ENCODE data around the gene SARS2. TPM values are rescaled to one million over a fixed set of nuclear protein-coding genes. Genes with fewer than 3 reads are reported as not detected.

SARS2 gene
- total RNA-seq, 1 donor from 2014 or later = 32.3 TPM

DNA sequence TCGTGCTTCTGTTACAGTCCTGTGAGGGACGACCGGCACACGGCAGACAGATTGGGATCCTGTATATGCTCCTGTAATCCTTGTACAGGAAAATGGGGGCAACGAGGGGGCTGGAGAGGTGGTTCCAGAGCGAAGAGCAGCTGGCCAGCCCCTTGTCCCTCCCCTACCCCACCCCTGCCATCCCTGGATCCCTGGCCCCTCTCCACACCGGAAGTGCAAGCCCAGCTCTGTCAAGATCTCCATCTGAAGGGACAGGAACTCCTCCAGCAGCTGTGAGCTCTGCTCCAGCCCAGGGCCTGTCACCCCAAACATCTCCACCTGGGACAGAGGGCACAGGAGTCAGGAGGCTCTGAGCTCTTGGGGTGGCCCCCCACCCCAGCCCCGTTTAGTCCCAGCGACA is 13.0 kb downstream of the SARS2 start:
- TF ChIP-seq, protein P1, sequence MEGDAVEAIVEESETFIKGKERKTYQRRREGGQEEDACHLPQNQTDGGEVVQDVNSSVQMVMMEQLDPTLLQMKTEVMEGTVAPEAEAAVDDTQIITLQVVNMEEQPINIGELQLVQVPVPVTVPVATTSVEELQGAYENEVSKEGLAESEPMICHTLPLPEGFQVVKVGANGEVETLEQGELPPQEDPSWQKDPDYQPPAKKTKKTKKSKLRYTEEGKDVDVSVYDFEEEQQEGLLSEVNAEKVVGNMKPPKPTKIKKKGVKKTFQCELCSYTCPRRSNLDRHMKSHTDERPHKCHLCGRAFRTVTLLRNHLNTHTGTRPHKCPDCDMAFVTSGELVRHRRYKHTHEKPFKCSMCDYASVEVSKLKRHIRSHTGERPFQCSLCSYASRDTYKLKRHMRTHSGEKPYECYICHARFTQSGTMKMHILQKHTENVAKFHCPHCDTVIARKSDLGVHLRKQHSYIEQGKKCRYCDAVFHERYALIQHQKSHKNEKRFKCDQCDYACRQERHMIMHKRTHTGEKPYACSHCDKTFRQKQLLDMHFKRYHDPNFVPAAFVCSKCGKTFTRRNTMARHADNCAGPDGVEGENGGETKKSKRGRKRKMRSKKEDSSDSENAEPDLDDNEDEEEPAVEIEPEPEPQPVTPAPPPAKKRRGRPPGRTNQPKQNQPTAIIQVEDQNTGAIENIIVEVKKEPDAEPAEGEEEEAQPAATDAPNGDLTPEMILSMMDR (conservative IDR thresholded peaks at IDR 0.05) = no peak
- Mint-ChIP-seq H3K9me3 (no peaks in the 10 kb centered on the region), H3K27me3 (no peaks in the 10 kb centered on the region), H3K36me3 (peaks cover 10% of the 10 kb centered on the region), H3K27ac (no peak overlapping the region), H3K4me3 (no peak overlapping the region), H3K4me1 (ENCODE audit: unreplicated experiment) (peaks cover 3% of the 10 kb centered on the region)
- no peak for DNase-seq (ENCODE audit: extremely low spot score, unreplicated experiment)

- DNase-seq (ENCODE audit: extremely low spot score, unreplicated experiment) = no peak
- peaks cover 3% of the 10 kb centered on the region for H3K36me3 Mint-ChIP-seq
- no peaks in the 10 kb centered on the region for H3K27me3 Mint-ChIP-seq
- H3K4me3 Mint-ChIP-seq = no peak overlapping the region
- no peaks in the 10 kb centered on the region for H3K9me3 Mint-ChIP-seq
- peaks cover 3% of the 10 kb centered on the region for H3K4me1 Mint-ChIP-seq (ENCODE audit: unreplicated experiment)
- TF ChIP-seq, protein P1 (conservative IDR thresholded peaks at IDR 0.05) = no peak
- no peak overlapping the region for H3K27ac Mint-ChIP-seq
Measured at GRCh38 chr19:38915329-38916321, 14.9 kb downstream of the SARS2 start.

DNA sequence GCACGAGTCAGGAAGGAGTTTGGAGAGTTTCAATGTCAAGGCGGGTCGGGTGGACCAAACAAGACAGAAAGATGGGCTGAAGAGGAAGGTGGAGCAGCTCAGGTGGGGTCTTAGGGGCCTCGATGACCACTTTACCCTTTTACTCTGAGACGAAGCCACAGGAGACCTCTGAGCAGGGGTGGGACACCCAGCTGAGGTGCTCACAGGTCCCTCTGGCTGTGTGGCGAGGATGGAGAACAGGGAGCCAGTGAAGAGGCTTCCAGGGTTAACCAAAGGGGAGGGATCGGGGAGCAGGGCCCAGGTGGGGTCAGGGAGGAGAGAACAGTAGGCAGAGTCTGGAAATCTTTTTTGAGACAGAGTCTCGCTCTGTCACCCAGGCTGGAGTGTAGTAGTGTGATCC is 16.6 kb downstream of the SARS2 start:
- Mint-ChIP-seq H3K9me3 (no peaks in the 10 kb centered on the region), H3K27ac (no peak overlapping the region), H3K4me1 (ENCODE audit: unreplicated experiment) (no peaks in the 10 kb centered on the region), H3K36me3 (peaks cover 3% of the 10 kb centered on the region), H3K4me3 (no peak overlapping the region), H3K27me3 (no peaks in the 10 kb centered on the region)
- TF ChIP-seq, protein P1 (conservative IDR thresholded peaks at IDR 0.05) = no peak
- DNase-seq (ENCODE audit: extremely low spot score, unreplicated experiment) = no peak

GRCh38 chr19:38912600-38913514 is 17.7 kb downstream of the SARS2 start:
- no peak overlapping the region for H3K27ac Mint-ChIP-seq
- H3K27me3 Mint-ChIP-seq = no peaks in the 10 kb centered on the region
- DNase-seq (ENCODE audit: extremely low spot score, unreplicated experiment) = no peak
- no peak overlapping the region for H3K4me3 Mint-ChIP-seq
- TF ChIP-seq, protein P1 (conservative IDR thresholded peaks at IDR 0.05) = no peak
- no peaks in the 10 kb centered on the region for H3K4me1 Mint-ChIP-seq (ENCODE audit: unreplicated experiment)
- peaks cover 4% of the 10 kb centered on the region for H3K36me3 Mint-ChIP-seq
- H3K9me3 Mint-ChIP-seq = no peaks in the 10 kb centered on the region

- Mint-ChIP-seq H3K27me3 (no peaks in the 10 kb centered on the region), H3K36me3 (peaks cover 9% of the 10 kb centered on the region), H3K27ac (no peak overlapping the region), H3K4me1 (ENCODE audit: unreplicated experiment) (no peaks in the 10 kb centered on the region), H3K4me3 (no peak overlapping the region), H3K9me3 (no peaks in the 10 kb centered on the region)
- TF ChIP-seq, protein P1 (conservative IDR thresholded peaks at IDR 0.05) = no peak
- DNase-seq (ENCODE audit: extremely low spot score, unreplicated experiment) = no peak
Measured at GRCh38 chr19:38911388-38912001, 19.1 kb downstream of the SARS2 start.
